GM21360 (cell line): ENCODE measurements around the gene NMRK2.

ENCODE experiments used
- ATAC-seq: cut with Tn5 transposase; IDR thresholded peaks from one replicate; pipeline ENCODE4 v1.9.1; 2021; ENCODE audit warnings: mild to moderate bottlenecking, moderate library complexity; ENCODE audit not compliant: unreplicated experiment

NMRK2 gene

GRCh38 chr19:3981373-3981735, 48.5 kb downstream of the NMRK2 start:
- ATAC-seq, result no peak

GRCh38 chr19:3981736-3982681, 49.1 kb downstream of the NMRK2 start:
- ATAC-seq, result no peak

- no peak for ATAC-seq
Measured at GRCh38 chr19:3982701-3983541, 50.1 kb downstream of the NMRK2 start.

DNA sequence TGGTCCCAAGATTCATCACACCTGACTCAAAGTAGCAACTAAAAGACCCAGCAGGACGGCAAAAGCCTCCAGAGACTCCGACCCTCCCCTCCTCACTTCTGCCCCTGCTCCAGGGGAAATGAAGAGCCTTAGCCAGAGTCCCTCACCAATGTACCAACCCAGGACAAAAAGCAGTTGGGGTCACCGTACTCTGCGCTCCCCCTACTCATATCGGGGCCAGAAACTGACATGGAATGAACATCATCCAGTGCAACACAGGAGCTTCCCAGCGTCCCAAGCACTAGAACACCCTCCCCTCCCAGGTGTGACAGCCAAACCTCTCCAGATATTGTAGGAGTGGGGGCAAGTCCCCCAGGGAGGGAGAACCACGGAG, 50.7 kb downstream of the NMRK2 start:
- ATAC-seq, result no peak

- no peak for ATAC-seq
Measured at GRCh38 chr19:3983936-3984583, 51.2 kb downstream of the NMRK2 start.

GRCh38 chr19:3984584-3984907, 51.7 kb downstream of the NMRK2 start:
- ATAC-seq, result no peak

- ATAC-seq, result peak; percentile 41
Measured at GRCh38 chr19:3984908-3985642, 52.2 kb downstream of the NMRK2 start, which contains the start of gene EEF2. Gene EEF2 (minus strand): TSS chr19:3985463. CDS start chr19:3985380, 83 bp downstream.

DNA sequence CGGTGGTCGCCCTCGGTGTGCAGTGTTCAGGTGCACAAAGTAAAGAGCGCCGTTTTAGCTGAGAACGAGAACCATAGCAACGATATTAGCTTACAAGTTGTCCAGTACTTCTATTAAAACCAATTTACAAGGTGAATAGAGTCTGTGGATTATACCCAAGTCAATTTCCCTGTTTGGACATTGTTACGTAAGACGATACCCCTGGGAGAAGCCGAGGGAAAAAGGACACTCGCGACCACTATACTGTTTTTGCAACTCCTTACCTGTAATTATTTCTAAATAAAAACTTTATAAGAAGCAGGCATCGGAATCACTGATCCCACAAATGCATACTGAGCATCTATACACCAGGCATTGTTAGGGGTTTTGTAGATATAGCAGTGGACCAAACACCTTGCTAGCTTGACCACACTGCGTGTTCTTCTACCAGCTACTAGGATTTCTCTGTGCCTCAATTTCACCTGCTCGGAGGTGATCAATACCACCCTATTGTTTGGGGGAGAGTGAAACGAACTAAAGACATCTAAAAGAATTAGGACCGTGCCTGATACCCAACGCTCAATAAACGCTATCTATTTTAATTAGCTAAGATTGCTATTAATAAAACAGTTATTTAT, 52.9 kb downstream of the NMRK2 start:
- no peak for ATAC-seq

GRCh38 chr19:3986260-3987041, 53.6 kb downstream of the NMRK2 start:
- ATAC-seq, result no peak

- peak; percentile 35 for ATAC-seq
Measured at GRCh38 chr19:3987619-3988371, 54.9 kb downstream of the NMRK2 start.

GRCh38 chr19:3990815-3991117, 57.9 kb downstream of the NMRK2 start:
- ATAC-seq, result no peak
